ENCODE data around the gene MGAT4D.

GRCh38 chr4:140406292-140406691 is 91.8 kb downstream of the MGAT4D start:
- TF ChIP-seq PPARA (CRISPR knock-in tag; IDR thresholded peaks at IDR 0.05; ENCODE audit: borderline replicate concordance): no peak
- no peak for TF ChIP-seq ZNF8 (CRISPR knock-in tag; IDR thresholded peaks at IDR 0.05)
- no peak for TF ChIP-seq CREB5 (CRISPR knock-in tag; IDR thresholded peaks at IDR 0.05; ENCODE audit: low read depth)
- TF ChIP-seq TOX (CRISPR knock-in tag; IDR thresholded peaks at IDR 0.05; ENCODE audit: borderline replicate concordance): no peak
- TF ChIP-seq ARNTL (CRISPR knock-in tag; IDR thresholded peaks at IDR 0.05; ENCODE audit: borderline replicate concordance, low read depth): no peak
- no peak for TF ChIP-seq ESRRG (CRISPR knock-in tag; IDR thresholded peaks at IDR 0.05)
